HK-2 (cell line): Measurements from ENCODE around the gene STXBP6.

Experiments
- DNase-seq: peaks from one replicate; pipeline ENCODE4 v3.0.0-alpha.2; 2018; ENCODE audit not compliant: unreplicated experiment

The STXBP6 gene

GRCh38 chr14:24915958-24916595 is 133.9 kb downstream of the STXBP6 start:
- DNase-seq = no peak

GRCh38 chr14:24915403-24915921 is 134.5 kb downstream of the STXBP6 start:
- no peak for DNase-seq

GRCh38 chr14:24913746-24914145 is 136.2 kb downstream of the STXBP6 start:
- no peak for DNase-seq

GRCh38 chr14:24913021-24913420 is 136.9 kb downstream of the STXBP6 start:
- no peak for DNase-seq

- peak; percentile 11 for DNase-seq
Measured at GRCh38 chr14:24911324-24912109, 138.4 kb downstream of the STXBP6 start.

- DNase-seq = no peak
Measured at GRCh38 chr14:24910408-24910986, 139.4 kb downstream of the STXBP6 start.

- no peak for DNase-seq
Measured at GRCh38 chr14:24909523-24910302, 140.2 kb downstream of the STXBP6 start.

GRCh38 chr14:24908592-24909236 is 141.2 kb downstream of the STXBP6 start:
- DNase-seq = no peak

- no peak for DNase-seq
Measured at GRCh38 chr14:24904533-24904932, 145.4 kb downstream of the STXBP6 start.

- DNase-seq = no peak
Measured at GRCh38 chr14:24903337-24903736, 146.6 kb downstream of the STXBP6 start.

- DNase-seq = no peak
Measured at GRCh38 chr14:24900269-24901100, 149.5 kb downstream of the STXBP6 start.

- no peak for DNase-seq
Measured at GRCh38 chr14:24897793-24898192, 152.2 kb downstream of the STXBP6 start.

GRCh38 chr14:24895622-24896021 is 154.3 kb downstream of the STXBP6 start:
- DNase-seq = no peak

GRCh38 chr14:24895243-24895583 is 154.7 kb downstream of the STXBP6 start:
- no peak for DNase-seq

- no peak for DNase-seq
Measured at GRCh38 chr14:24894583-24895242, 155.2 kb downstream of the STXBP6 start.

GRCh38 chr14:24892497-24893051 is 157.4 kb downstream of the STXBP6 start:
- DNase-seq = no peak

GRCh38 chr14:24891987-24892496 is 157.9 kb downstream of the STXBP6 start:
- no peak for DNase-seq

- DNase-seq = no peak
Measured at GRCh38 chr14:24890716-24891115, 159.2 kb downstream of the STXBP6 start.

GRCh38 chr14:24889843-24890242 is 160.1 kb downstream of the STXBP6 start:
- no peak for DNase-seq

GRCh38 chr14:24888532-24888931 is 161.4 kb downstream of the STXBP6 start:
- no peak for DNase-seq
